Globus pallidus (tissue), 1 donor: ENCODE data around the gene TBC1D1.

ENCODE experiments used
- DNase-seq: peaks from one replicate; pipeline ENCODE4 v3.0.0-alpha.2; 2015; ENCODE audit warnings: low spot score

The TBC1D1 gene, protein sequence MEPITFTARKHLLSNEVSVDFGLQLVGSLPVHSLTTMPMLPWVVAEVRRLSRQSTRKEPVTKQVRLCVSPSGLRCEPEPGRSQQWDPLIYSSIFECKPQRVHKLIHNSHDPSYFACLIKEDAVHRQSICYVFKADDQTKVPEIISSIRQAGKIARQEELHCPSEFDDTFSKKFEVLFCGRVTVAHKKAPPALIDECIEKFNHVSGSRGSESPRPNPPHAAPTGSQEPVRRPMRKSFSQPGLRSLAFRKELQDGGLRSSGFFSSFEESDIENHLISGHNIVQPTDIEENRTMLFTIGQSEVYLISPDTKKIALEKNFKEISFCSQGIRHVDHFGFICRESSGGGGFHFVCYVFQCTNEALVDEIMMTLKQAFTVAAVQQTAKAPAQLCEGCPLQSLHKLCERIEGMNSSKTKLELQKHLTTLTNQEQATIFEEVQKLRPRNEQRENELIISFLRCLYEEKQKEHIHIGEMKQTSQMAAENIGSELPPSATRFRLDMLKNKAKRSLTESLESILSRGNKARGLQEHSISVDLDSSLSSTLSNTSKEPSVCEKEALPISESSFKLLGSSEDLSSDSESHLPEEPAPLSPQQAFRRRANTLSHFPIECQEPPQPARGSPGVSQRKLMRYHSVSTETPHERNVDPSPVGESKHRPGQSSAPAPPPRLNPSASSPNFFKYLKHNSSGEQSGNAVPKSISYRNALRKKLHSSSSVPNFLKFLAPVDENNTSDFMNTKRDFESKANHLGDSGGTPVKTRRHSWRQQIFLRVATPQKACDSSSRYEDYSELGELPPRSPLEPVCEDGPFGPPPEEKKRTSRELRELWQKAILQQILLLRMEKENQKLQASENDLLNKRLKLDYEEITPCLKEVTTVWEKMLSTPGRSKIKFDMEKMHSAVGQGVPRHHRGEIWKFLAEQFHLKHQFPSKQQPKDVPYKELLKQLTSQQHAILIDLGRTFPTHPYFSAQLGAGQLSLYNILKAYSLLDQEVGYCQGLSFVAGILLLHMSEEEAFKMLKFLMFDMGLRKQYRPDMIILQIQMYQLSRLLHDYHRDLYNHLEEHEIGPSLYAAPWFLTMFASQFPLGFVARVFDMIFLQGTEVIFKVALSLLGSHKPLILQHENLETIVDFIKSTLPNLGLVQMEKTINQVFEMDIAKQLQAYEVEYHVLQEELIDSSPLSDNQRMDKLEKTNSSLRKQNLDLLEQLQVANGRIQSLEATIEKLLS (N-terminal part only)

GRCh38 chr4:37890801-37891259 is at the start of gene TBC1D1:
TSS of gene TBC1D1 (plus strand) at chr4:37891084. CDS start at chr4:37902096, 11,012 bp downstream.
- peak; percentile 21 for DNase-seq

GRCh38 chr4:37844204-37844603 is 46.7 kb upstream of the TBC1D1 start:
- no peak for DNase-seq

DNA sequence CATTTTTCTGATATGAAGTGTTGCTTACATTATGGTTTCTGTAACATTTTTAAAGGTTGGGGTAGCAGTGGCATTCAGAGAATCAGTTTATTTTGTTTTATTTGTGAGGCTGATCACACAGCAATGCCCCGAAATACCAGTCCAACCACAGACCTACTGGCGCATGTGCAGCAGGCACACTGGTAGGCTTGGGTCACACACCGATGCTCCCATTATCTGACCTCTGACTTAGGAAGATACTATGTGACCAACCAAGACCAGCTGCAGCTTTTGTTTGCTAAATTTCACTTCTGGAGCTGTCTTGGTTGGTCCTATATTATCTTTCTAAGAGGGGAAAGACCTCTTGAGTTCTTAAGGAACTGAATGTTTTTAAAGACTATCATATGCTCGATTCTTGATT is 45.7 kb upstream of the TBC1D1 start:
- no peak for DNase-seq

GRCh38 chr4:37847311-37847884 is 43.5 kb upstream of the TBC1D1 start:
- no peak for DNase-seq

DNA sequence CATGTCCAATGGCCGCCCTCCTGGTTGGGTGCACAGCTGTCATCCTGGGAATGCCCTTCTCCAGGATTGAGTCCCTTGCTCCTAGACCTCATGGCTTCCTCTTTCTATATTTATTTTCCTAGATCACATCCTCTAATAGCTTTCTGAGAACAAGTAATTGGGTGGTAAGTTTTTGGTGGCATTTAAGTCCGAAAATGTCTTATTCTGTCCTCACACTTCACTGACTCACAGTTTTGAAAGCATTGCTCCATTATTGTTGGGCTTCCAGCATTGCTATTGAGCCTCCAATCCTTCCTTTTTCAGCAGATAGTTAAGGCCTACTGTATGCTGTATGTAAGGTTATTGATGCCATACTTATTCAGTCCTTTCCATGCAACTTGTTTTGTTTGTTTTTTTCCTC is 38.5 kb upstream of the TBC1D1 start:
- DNase-seq = no peak

DNA sequence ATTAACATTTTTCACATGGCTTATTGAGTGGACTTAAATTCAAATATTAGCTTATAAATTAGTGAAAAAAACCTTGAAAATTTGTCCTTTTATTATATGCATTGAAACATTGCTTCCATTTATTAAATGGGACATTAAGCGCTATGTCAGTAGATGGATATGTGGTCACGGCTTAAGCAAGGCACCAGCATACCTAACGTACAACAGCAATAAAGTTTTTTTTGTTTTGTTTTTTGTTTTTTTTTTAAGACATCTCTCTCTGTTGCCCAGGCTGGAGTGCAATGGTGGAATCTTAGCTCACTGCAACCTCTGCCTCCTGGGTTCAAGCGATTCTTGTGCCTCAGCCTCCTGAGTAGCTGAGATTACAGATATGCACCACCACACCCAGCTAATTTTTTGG is 32.8 kb upstream of the TBC1D1 start:
- DNase-seq = no peak

GRCh38 chr4:37858872-37859271 is 32.0 kb upstream of the TBC1D1 start:
- DNase-seq = no peak

DNA sequence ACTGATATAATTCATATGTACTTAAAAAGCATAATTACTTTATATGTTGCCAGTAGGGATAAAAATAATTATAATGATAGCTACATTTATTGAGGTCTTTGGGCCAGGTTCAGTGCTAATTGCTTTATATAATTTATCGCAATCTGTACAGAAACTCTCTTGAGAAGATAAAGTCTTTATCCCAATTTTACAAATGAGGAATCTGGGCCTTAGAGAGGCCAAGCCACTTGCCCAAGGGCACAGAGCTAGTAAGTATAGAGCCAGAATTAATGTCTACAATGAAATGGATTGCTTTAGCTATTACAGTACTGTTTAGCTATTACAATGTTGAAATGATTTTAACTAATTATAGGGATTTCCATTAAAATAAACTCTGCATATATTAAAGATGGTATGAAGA is 30.6 kb upstream of the TBC1D1 start:
- DNase-seq = no peak

DNA sequence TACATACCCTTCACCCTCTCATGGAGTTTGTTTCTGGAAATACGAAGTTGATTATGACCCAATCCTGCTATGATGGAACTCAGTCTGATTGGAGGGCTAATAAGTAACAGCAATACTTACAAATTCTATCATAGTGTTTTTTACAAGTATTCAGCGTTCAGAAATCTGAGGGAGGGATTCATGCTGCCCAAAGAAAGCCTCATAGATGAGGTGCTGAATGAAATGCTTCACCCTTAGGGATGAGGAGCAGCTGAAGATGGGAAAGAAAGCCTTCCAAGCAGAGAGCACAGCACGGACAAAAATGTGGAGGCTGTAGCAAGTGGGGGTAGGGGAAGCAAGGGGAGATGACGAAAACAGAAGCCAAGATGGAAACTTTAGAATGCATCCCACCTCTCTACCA is 27.9 kb upstream of the TBC1D1 start:
- no peak for DNase-seq

DNA sequence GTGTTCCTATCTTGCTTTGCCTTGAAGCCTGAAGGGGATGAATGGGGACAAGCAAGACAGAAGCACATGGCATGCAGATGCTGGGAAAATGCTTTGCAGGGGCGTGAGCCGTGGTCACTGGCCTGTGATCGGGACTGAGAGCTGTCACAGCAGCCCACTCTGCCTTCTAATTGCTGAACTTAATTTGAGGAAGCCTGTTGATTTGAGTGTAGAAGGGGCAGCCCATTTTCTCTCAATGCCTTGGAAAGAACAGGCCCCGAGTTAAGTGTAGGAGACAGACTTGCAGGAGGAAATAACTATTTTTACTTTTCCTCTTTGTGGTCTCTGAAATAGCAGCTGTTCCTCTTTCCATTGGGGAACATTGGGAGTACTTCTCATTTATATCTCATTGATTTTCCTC is 26.1 kb upstream of the TBC1D1 start:
- peak; percentile 68 for DNase-seq

- no peak for DNase-seq
Measured at GRCh38 chr4:37865450-37865849, 25.4 kb upstream of the TBC1D1 start.

DNA sequence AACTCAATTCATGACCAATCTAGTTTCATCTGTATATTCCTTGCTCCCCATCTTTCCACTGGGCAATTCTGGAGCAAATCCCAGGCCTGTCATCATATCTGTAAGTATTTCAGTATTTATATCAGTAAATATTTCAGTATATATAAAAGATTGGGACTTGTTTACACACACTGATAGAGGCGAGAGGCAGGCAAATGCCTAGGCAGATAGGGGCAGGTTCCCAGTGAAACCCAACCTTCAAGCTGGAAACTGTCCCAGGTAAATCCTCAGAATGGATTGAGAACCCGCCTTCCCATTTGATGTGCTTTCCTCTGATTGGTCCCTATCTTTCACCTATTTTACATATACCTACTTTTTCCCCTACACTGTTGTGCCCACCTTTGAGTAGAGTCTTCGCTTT is 23.8 kb upstream of the TBC1D1 start:
- DNase-seq = no peak

DNA sequence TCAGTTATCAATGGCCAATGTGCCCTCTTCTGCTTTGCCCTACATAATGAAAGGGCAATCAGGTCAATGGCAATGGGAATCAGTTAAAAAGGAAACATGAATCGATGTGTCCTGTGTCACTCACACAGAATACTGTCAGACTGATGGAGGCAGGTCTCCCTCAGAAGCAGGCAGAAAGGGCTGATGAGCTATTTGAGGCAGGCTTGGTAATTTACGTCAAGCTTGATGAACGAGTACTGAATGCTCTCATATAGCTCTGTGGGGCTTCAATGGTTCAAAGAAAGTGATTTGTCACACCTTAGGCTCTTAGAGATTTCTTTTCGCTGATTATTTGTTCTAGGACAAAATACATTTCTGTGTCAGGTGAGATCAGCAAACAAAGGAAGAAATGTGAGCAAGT is 22.6 kb upstream of the TBC1D1 start:
- no peak for DNase-seq

DNA sequence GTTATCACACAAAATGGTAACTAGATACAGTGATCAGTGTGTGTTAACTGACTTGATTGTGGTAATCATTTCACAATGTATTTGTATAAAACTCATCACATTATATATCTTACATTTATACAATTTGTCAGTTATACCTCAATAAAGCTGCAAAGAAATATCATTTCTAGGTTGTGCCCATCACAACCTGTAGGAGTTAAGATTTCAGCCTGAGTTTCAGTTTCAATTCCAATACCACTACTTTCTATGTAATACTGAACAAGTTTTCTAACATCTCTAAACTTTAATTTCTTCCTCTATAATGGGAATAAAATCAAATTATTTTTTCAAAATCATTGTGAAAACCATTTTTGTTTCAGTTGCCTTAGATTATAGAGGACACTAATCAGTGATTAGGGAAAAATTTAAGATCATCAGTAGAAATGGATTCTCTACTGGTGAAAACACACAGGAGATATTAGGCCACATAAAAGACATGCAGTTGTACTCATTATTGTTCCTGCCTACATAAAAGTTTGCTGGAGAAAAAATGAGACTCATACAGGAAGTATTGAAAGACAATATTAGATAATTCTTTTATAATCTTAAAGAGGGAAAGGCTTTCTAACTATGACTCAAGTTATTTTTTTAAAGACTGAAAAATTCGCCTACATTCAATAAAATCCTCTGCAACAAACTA is 18.4 kb upstream of the TBC1D1 start:
- DNase-seq = no peak

DNA sequence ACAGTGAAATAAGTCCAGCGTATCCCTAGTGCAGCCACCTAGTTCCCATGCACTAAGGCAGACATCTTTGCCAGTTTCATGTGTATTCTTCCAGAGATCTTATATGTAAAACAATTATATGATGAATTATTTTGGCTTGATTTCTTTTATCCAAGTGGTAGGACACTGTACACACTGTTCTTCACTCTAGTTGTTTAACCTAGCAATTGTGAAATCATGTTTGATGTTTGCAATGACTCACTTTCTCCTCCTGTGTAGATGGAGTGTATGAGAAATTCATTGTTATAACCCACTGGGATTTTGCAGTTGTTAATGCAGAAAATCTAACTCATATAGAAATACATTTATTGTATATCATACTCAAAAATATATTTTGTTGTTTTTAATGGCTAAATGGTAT is 17.5 kb upstream of the TBC1D1 start:
- DNase-seq = no peak

DNA sequence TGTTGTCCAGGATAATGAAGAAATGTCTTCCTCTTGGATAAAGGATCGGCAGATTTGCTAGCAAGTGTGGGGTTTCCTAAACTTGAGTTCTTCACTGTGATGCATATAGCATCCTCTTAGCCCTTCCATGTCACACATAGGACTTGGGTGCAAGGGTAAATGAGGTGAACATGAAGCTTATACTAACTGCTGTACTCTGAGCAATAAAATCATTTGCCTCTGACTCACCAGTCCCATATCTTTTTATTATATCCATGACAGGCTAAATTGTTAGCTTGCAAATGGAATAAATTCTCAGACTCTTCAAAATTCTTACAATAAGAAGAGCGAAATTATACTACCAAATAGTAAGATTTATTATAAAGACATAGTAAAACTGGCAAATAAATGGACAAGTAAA is 14.7 kb upstream of the TBC1D1 start:
- DNase-seq = no peak

- DNase-seq = no peak
Measured at GRCh38 chr4:37879365-37879764, 11.5 kb upstream of the TBC1D1 start.

DNA sequence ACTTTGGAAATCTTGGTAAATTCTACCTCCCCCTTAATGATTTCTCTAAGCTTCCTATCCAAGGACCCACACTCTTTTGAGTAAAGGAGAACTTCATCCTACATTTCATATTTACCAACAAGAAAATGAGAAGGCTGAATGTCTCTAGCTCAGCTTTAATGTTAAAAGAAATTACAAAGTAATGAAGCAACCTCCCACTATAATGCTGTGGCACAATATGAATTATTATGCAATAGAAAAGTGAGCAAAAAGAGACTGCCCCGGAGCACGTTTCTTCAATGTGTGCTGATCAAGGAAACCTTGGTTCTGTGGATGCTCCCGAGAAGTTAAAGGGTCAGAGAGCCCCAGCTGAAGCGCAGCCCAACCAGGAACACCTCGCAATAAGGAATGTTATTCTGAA is 9.1 kb upstream of the TBC1D1 start:
- no peak for DNase-seq

GRCh38 chr4:37882665-37883296 is 8.1 kb upstream of the TBC1D1 start:
- no peak for DNase-seq

DNA sequence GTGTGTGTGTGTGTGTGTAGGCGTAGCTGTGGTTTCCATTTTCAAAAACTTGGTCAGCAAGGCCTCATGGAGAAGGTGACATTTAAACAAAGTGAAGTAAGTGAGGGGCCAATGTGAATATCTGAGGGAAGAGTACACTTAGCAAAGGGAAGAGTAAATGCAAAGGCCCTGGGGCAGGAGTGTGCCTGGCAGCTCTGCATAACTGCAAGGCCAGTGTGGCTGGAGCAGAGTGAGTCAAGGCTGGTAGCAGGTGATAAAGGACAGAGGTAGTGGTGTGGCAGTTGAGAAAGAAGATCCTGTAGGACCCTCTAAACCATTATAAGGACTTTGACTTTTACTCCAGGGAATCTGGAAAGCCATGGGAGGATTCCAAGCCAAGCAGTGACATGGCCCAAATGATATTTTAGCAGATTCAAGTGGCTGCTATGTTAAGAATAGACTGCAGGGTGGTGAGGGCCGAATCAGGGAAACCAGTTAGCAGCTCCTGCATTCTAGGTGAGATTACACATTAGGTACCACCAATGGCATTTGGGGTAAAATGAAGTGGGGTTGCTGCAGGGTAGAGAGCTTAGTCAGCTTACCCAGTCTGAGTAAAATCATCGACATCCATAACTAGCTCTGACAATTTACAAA is 5.9 kb upstream of the TBC1D1 start:
- no peak for DNase-seq

DNA sequence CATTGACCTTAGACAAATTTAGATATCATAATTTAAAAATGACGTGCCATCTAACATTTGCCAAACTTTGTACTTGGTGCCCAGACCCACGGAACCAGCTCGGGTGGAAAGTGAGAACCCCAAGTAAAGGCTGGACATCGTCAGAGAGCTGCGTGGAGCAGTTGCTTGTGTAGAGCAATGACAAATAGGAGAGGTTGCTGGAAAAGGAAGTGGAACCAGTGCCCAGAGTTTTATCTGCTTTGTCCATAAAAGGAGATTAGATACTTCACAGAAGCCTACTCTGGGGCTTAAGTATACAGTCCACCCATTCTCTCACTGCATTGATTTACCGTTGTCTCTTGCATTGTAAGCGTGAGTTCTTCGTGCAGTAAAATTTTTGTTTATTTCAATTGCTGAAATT is 5.4 kb upstream of the TBC1D1 start:
- DNase-seq = no peak
